GM19455 (cell line): ENCODE data around the gene TEAD1.

ENCODE experiments used
- ATAC-seq: cut with Tn5 transposase; IDR thresholded peaks from one replicate; pipeline ENCODE4 v1.9.1; 2021; ENCODE audit not compliant: unreplicated experiment

Gene TEAD1

DNA sequence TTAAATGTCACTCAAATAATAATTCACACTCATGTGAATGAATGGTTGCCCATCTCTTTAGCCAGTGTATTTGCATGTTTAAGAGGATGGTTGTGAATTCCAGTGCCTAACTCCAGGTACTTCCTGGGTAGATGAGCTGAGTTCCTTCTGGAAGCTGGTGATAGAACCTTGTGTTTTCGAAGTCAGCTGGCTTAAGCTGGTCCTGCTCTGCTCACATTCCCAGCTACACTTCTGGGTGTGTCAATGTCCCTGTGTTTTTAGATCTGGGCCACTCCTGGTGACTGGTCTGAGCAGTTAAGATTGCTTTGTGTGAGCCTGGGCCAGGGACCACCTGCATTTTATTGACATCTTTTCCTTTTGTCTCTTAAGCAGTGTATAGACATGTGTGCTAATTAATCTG lies 10.6 kb downstream of the TEAD1 start:
- ATAC-seq = no peak

DNA sequence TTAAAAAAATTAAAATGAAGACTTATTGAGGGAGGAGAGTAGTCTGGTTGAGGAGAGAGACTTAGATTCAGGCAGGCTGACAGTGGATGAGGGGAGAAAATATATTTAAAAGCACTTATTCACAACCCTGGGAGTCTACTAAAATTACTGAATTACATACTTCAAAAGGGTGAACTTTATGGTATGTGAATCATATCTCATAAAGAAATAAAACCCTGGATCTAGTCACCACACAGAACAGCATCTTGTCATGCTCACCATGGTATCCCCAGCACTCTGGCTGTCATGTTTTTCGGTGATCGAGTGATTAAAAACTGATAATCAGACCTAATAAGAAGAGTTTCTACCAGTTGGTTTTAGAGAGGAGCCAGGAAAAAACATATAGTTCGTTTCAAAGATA lies 11.0 kb downstream of the TEAD1 start:
- no peak for ATAC-seq

DNA sequence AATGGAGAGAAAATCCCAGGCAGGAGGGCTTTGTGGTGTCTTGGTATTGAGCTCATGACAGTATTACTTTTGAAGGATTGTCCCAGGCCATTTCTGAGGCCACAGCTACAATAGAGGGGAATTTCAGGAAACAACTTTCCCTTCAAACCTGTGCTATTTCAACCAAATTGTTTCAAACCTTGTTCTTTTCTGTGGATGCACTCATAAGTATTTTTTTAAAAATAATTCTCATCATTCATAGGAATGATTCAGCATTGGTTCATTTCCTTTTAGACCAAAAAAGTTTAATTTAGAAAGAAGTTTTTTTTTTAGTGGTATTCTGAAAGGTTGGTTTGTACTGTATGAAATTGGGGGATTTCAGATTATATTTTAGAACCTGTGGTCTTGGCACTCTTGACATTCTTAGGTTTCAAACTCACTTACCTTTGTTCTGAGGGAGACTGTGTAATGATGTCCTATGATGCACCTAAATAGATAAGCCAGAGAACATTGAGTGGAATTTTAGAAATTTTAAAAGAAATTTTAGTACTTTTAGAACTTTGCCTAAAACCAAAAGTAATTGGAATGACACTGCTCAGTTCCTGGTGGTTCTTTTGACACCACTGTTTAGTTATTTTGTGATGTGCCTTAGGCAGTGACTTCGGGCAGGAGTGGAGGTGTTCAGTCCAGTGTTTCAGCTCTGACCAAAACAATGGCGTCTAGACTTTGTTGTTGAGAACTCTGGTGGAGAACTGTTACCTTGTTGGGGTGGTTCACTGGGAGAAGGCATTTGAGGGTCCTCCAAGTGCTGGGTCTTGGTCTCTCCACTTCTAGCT lies 12.2 kb downstream of the TEAD1 start:
- no peak for ATAC-seq

DNA sequence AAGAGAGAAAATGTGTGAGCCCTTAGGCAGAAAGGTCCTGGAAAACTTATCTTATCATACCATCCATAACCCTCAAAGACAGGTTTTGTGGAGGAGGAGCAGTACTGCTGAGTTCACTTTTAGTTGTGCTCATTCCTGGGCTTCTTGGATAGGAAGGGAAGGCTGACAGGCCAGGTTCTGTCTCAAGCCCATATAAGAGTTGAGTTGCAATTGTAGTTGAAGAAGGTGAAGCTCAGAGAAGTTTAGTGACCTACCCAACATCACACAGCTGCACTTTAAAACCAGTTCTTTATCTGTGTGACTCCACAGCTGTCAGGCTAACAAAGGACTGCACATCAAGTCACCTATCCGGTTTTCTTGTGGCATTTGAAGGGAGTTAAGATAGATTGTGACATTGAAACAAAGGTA lies 13.0 kb downstream of the TEAD1 start:
- ATAC-seq = no peak

DNA sequence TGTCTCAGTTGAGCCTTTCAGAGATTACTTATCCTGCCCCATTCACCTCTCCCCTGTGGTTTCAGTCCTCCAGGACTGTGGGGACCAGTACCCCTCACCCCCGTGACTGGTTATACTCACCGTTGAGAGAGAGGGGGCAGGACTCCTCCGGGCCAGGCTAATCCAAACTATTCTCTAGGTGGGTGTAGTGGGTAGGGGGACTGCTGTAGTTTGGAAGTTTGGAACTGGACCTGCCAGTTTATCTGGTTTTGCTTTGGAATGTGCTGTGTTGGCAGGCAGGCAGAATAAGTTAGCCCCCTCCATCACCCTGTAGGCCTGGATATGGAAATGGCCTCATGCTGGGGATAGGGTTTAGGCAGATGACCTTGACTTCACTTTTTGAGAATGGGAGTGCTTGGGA lies 13.5 kb downstream of the TEAD1 start:
- no peak for ATAC-seq

DNA sequence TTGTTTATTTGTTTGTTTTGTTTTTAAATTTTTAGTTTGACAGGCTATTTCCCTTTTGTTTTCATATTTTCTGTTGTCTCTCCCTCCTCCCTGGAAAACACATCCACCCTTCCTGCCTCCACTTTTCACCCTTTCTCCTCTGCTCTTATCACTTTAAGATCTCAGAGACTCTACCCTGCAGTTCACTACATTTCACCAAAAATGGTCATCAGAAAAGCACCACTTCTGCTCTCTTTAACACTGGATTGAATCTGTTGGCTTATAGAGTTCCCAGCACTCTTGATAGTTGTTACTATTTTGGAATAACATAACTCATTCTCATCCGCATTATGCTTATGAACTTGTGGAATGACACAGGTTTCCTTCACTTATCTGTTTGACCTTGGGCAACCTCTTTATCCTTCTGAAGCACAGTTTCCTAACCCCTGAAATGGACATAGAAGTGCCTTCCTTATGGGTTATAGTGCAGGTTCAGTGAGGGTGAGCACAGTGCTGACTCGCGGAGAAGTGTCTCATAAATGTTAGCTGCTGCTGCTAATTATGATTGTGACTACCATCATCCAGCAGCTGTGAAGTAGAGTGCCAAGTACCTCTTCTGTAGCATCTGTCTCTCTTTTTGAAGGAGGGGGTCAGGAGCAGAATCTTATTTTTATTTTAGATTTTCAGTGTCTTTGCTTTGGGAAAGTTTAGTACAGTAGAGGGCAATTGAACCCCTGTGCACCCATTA lies 15.0 kb downstream of the TEAD1 start:
- no peak for ATAC-seq

DNA sequence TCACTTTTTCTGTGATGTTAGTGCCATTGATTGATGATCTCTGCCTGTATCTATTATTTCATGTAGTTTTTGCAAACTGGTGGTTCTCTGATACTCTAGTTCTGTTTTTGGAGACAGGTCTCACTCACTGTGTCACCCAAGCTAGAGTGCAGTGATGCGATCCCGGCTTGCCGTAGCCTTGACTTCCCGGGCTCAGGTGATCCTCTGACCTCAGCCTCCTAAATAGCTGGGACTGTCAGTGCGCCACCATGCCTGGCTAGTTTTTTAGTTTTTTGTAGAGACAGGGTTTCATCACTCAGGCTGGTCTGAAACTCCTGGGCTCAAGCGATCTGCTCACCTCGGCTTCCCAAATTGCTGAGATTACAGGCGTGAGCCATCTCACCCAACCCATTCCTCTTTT lies 16.4 kb downstream of the TEAD1 start:
- ATAC-seq = no peak

DNA sequence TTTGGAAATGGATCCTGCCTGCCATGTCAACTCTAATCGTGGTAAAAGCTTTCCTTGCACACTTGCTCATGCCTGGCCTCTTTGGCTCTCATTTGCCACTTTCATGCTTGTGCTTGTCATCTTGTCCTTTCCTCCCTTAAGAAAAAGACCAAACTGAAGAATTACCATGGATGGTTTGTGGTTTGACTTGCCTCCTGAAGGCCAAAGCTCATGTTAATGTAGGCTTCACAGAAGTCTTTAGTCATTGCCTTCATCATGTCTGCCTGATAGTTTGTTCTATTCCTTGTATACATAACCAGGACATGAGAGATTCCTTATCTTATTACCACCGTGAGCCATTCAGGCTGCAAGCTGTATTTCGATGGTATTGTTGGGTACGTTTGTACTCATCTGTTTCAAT lies 17.3 kb downstream of the TEAD1 start:
- no peak for ATAC-seq

DNA sequence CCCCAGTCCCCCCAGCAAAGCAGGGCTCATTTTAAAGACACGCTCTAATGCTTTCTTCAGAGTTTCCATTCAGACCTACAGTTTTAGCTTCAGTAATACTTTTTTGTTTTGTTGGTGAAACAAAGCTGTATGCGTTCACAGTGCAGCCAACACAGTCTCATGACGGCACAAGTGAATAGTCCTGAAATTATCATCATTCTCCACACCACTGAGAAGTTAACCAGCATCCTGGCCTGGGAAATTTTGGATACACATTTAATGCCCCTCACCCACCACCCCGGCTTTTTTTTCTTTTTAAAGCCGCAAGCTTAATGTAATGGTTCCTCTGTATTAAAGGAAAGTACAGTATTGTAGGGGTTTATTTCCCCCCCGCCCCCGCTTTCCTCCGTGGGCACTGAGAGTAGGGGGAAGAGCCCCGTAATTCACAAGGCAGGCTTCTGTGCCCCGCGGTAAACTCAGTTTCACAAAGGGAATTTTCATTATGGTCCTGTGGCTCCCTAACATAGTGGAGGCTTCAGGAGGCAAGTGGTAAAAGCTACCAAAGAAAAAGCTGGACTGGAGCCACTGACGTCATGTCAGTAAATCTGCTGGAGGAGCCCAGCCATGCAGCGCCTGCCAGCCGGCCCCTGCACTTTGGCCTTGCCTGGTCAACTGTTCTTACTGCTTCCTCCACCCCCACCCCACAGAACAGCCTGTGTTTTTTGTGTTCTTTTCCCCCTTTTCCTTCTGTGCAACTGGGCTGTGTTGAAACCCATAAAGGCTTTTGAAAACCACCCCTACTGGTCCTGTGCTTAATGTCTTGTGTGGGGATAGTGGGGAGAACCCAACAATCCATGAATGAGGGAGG lies 18.2 kb downstream of the TEAD1 start:
- ATAC-seq = no peak

DNA sequence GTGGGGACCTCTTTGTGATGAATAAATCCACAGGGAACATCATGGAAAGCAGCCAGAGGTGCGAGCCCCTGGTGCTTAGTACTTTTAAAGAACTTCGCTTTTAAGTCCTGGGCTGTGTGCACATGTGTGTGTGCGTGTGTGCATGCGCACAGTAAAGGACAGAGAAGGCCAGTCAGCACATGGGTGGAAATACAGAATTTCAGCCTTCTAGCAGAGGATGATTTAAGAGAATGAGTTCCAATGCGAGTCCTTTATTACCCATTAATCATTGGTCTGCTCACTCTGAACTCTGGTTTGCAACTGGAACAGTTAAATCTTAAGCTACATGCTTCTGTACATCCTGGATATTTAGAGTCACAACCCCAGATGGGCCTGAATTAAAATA lies 18.9 kb downstream of the TEAD1 start:
- ATAC-seq = no peak

DNA sequence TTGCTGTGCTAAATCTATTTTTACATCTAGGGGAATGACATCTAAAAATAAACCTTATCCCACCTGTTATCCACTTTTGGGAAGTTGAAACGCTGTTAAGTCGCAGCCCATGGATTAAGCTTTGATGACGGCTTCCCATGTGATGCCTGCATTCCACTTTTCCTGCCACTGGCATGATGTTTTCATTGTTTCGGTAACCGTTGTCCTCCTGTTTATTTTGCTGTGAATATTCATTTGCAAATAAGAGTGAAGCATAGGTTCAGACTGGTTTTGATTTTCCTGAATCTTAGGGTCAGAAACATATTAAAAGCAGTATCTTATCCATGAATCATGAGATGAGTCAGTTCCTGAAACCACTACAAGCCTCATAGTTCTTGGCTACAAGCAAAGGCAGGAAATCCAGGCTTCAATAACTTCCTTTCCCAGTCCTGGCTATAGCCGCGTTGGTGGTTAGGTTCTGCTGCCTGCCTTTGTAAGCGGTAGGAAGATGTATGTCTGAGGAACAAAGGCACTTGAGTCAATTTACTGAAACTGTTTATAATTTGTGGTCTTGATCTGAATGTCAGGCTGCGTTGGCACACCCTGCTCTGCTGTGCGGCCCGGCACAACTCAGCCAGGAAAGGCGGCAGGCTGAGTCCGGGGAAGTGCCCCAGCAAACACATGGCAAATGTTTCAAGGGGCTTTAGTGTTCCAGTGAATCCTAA lies 19.4 kb downstream of the TEAD1 start:
- no peak for ATAC-seq

DNA sequence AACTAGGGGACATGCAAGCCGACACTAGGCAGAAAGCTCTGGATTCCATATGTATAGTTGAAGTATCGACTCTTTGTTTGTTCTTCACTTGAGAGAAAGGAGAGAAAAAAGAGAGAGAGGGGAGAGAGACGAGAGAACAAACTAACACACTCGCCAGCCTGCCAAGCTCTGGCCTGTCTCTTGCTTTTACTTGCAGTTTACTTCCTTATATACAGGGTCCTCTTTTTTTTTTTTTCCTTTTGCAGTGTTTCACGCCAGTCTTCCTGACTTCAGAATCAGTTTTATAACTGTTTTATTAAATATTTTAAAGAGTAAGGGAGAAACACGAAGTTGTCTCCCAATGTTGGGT lies 19.9 kb downstream of the TEAD1 start:
- no peak for ATAC-seq

DNA sequence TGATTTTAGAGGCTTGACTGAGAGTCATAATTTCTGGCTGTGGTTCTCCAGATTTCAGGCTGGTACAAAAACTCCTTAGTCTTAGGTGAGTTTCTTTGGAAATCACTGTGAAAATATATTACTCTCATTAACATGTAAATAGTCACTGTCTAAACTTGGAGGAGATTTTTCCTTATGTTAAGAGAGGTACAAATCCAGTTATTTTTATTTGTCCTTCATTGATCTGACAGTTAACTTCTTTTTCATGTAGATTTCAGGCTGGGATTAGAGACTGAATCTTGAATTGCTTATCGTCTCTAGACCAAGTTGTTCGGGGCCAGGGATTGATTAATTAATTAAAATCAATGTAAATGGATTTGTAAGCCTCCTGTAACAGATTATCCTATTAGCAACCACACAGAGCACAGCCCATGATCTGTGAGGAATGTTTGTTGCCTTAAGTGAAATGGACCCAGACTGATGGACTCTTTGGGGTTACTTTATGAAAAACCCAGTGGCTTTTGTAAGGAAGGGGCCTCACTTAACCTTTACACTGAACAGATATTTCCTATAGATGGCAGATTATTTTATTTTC lies 21.1 kb downstream of the TEAD1 start:
- ATAC-seq = no peak

DNA sequence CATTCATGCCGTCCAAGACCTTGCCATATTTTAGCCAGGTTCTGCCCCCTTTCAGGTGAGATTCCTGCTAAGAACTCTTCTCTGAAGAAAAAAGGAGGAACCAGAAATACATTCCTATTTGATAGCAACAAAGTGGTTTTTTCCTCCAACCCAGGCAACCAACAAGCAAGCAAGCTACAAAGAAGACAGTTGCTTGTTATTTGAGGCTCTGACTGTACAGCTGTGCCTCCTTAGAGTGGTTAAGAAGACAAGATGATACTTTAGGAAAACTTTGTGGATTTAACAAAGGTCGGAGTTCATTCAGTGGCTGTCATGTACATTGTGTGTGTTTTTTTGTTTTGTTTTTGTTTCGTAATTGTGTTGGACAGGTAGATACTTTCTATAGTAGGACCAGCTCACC lies 21.7 kb downstream of the TEAD1 start:
- ATAC-seq = no peak

DNA sequence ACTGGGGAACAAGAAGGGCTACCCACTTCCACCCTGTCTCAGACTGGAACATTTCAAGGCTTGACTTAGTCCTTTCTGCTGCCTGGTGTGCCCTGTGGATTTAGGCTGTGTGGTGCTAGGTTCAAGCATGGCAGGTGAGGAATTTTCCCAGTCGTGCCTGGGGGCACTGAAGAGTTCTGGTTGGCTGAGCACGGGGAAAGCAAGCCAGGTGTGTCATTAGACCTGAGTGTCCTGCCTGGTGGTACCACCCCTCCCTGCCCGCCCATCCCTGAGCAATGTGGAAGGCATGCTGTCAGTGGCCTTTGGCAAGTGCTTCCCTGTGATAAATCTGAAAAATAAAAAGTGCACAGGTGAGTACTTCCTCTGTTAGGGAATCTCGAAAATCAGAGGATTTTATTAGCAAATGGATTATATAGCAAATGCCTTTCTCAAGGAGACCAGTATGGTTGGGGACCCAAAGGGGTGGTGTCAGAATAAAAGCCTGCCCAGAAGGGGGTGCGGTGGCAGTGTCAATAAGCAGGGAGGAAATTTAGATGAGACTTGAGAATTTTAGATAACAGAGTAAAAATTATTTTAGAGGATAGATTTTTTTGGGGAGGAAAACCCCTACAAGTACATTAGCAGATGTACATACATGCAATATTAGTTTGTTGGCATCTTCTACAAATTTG lies 22.8 kb downstream of the TEAD1 start:
- ATAC-seq = no peak

DNA sequence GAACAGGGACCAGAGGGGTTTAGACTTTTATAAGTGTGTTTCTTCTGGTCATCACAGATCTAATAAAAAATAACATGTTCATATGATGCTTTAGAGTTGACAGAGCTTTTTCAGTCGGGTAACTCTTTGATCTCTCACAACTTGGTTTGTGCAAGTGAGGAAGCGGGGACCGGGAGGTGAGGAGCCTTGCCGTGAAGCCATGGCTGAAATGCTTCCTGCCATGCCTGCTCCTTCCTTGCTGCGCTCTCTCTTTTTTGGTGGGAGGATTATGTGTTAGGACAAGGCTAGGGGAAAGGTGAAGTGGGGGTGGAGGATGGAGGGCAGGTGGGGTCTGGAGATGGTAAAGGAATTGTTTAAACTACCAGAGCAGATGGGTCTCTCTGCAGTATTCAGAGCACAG lies 23.8 kb downstream of the TEAD1 start:
- ATAC-seq = no peak

DNA sequence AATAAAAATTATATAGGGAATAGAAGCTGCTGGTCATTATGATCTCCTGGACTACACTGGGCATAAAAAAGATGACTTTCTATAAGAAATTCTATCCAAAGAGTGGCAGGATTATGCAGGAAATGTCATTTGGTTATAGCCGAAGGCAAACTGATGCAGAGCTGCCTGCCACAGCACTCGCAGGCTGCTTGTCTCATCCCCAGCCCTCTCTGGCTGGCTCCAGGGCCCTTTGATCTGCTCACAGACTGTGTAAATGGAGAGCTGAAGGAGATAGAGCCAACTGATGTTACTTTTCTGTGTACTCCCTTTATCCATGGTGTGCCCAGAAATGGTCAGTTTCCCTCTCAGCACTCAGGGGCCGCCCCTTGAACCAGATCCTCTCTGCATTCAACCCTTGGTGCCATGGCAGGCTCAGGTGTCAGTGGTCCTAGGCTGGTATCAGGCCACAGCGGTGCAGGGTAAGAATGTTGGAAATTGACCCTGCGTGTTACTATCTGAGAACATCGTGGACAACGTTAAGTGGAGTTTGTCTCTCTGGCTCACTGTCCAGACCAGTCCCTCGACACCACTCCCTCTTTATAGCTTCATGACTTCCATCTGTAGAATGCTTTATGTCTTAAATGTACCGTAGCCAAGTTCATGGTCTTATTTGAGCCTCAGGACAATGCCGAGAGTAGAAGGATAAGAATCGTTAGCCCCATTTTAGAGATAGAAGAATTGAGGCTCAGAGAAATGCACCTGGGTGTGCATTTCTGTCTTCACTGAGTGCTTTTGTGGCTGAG lies 27.8 kb downstream of the TEAD1 start:
- ATAC-seq = no peak

DNA sequence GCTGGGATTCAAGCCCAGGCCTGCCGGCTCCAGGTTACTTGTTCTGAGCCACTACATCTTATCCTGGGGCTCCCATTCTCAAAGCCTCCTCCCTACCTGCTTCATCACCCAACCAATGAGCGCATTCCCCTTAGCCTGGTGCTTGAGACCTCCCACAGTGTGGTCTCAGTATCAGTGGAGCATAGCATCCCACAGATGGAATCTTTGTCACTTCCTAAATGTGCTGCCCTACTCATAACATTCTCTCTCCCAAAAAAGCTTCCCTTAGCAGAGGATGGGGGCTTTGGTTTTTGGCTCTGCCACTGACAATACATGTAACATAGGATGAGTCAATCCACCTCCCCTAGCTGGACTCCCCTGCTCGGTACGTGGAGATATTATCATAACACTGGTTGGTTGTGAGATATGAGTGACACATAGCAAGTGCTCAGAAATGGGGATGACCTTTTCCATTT lies 28.8 kb downstream of the TEAD1 start:
- ATAC-seq = no peak

DNA sequence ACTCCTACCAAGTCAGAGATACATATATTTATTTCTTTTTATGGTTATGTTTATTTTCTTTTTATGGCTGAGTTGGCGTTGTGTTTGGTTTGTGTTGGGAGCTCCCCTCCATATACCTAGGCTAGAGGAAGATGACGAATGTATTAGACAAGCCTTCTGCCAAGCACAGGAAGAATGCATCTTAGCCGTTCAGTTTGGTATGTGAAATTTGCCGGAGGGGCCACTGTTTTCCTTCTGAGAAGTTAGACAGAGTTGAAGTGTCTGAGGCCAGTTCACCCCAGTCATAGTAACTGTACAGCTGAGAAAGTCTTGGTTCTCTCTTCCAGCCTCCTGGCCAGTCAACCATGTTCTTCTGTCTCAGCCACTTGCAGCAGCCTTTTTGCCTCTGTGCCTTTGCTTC lies 29.8 kb downstream of the TEAD1 start:
- ATAC-seq = no peak
